NCI-H345 (cell line): Measurements from ENCODE around the gene CFAP45.

Experiments
- DNase-seq: peaks from one replicate; lab custom pipeline; 2025; lab: John Stamatoyannopoulos, UW

The CFAP45 gene

GRCh38 chr1:159826441-159827101 lies 73.4 kb downstream of the CFAP45 start, which contains the start of gene SLAMF8:
TSS of gene SLAMF8 (plus strand) at chr1:159826873. CDS start at chr1:159826899, 26 bp downstream.
- no peak for DNase-seq

DNA sequence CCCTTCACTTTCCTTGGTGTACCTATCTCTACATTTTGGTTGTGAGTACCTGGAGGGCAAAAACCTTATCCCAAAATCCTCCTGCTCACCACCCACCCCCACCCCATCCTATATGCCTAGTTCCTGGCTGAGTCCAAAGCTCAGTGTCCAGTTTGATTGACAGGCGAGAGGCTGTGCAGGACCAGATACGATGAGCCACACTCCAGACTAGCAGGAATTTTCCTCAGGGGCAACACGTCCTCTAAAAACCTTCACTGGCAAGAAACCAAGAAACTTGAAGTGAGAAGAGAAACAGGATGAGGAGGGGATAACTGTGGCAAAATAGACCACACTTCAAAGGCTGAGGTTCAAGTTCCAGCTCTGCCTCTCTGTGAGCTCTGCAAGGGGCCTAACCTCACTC lies 74.4 kb downstream of the CFAP45 start:
- no peak for DNase-seq

GRCh38 chr1:159823406-159823805 lies 76.6 kb downstream of the CFAP45 start:
- no peak for DNase-seq
